IPS-18a (cell line): Measurements from ENCODE around the gene EMC10.
"Not testable (repeated sequence)": the region's sequence is repeated elsewhere in the genome, so short reads cannot be mapped to it uniquely, and the experiment has no call there.

Experiments
- H3K27ac ChIP-seq: one replicate; pipeline ENCODE4 v1.5.1; 2013; ENCODE audit warnings: low read length
- H3K27me3 ChIP-seq: one replicate; pipeline ENCODE4 v1.6.1; 2013; ENCODE audit warnings: mild to moderate bottlenecking, low read length; ENCODE audit not compliant: control insufficient read depth, insufficient read depth
- H3K36me3 ChIP-seq: one replicate; pipeline ENCODE4 v1.6.1; 2013; ENCODE audit warnings: low read depth, low read length; ENCODE audit not compliant: control insufficient read depth
- H3K4me1 ChIP-seq: one replicate; pipeline ENCODE4 v1.6.1; 2013; ENCODE audit warnings: low read depth, low read length; ENCODE audit not compliant: control insufficient read depth
- H3K4me3 ChIP-seq: one replicate; pipeline ENCODE4 v1.5.1; 2013; ENCODE audit warnings: low read length
- H3K9ac ChIP-seq: one replicate; pipeline ENCODE4 v1.6.1; 2013; ENCODE audit warnings: mild to moderate bottlenecking, low read length, moderate library complexity
- H3K9me3 ChIP-seq: one replicate; pipeline ENCODE4 v1.6.1; 2013; ENCODE audit warnings: low read depth, low read length; ENCODE audit not compliant: control insufficient read depth

EMC10 gene

GRCh38 chr19:50467566-50467965, 8.7 kb upstream of the EMC10 start:
- no peaks in the 10 kb centered on the region for H3K9me3 ChIP-seq
- peaks cover 6% of the 10 kb centered on the region for H3K4me1 ChIP-seq
- H3K4me3 ChIP-seq, result no peak overlapping the region
- H3K27ac ChIP-seq, result no peak overlapping the region
- no peak overlapping the region for H3K9ac ChIP-seq
- H3K27me3 ChIP-seq, result no peaks in the 10 kb centered on the region
- H3K36me3 ChIP-seq, result no peaks in the 10 kb centered on the region

GRCh38 chr19:50468818-50469217, 7.5 kb upstream of the EMC10 start:
- Histone ChIP-seq H3K9ac (no peak overlapping the region), H3K4me1 (peaks cover 6% of the 10 kb centered on the region), H3K9me3 (no peaks in the 10 kb centered on the region), H3K36me3 (no peaks in the 10 kb centered on the region), H3K27ac (no peak overlapping the region), H3K4me3 (no peak overlapping the region), H3K27me3 (no peaks in the 10 kb centered on the region)

GRCh38 chr19:50473336-50473735, 3.0 kb upstream of the EMC10 start:
- H3K4me1 ChIP-seq, H3K9me3 ChIP-seq, H3K36me3 ChIP-seq, H3K4me3 ChIP-seq, H3K27me3 ChIP-seq, H3K27ac ChIP-seq, H3K9ac ChIP-seq: not testable (repeated sequence)

GRCh38 chr19:50475101-50475568, 1.2 kb upstream of the EMC10 start:
- Histone ChIP-seq H3K4me1 (peaks cover 5% of the 10 kb centered on the region), H3K9ac (no peak overlapping the region), H3K4me3 (no peak overlapping the region), H3K9me3 (no peaks in the 10 kb centered on the region), H3K36me3 (peaks cover 11% of the 10 kb centered on the region), H3K27ac (no peak overlapping the region), H3K27me3 (no peaks in the 10 kb centered on the region)

GRCh38 chr19:50475736-50476223, 527 bp upstream of the EMC10 start:
- Histone ChIP-seq H3K9ac (no peak overlapping the region), H3K4me1 (peaks cover 5% of the 10 kb centered on the region), H3K27me3 (no peaks in the 10 kb centered on the region), H3K36me3 (peaks cover 11% of the 10 kb centered on the region), H3K9me3 (no peaks in the 10 kb centered on the region), H3K27ac (no peak overlapping the region), H3K4me3 (peak overlapping the region; percentile 11)

GRCh38 chr19:50476907-50477238, 566 bp downstream of the EMC10 start:
- H3K9ac ChIP-seq, result peak overlapping the region; percentile 78
- H3K4me1 ChIP-seq, result peaks cover 5% of the 10 kb centered on the region
- no peak overlapping the region for H3K27ac ChIP-seq
- peak overlapping the region; percentile 74 for H3K4me3 ChIP-seq
- no peaks in the 10 kb centered on the region for H3K27me3 ChIP-seq
- peaks cover 11% of the 10 kb centered on the region for H3K36me3 ChIP-seq
- H3K9me3 ChIP-seq, result no peaks in the 10 kb centered on the region

- Histone ChIP-seq H3K27me3 (no peaks in the 10 kb centered on the region), H3K36me3 (peaks cover 15% of the 10 kb centered on the region), H3K4me1 (peaks cover 5% of the 10 kb centered on the region), H3K4me3 (peak overlapping the region; percentile 74), H3K27ac (no peak overlapping the region), H3K9me3 (no peaks in the 10 kb centered on the region), H3K9ac (no peak overlapping the region)
Measured at GRCh38 chr19:50477751-50478515, 1.6 kb downstream of the EMC10 start.

- Histone ChIP-seq H3K36me3 (peaks cover 19% of the 10 kb centered on the region), H3K27ac (no peak overlapping the region), H3K9ac (no peak overlapping the region), H3K27me3 (no peaks in the 10 kb centered on the region), H3K4me1 (peaks cover 5% of the 10 kb centered on the region), H3K9me3 (no peaks in the 10 kb centered on the region), H3K4me3 (no peak overlapping the region)
Measured at GRCh38 chr19:50478901-50479715, 2.8 kb downstream of the EMC10 start.

- no peak overlapping the region for H3K9ac ChIP-seq
- peaks cover 19% of the 10 kb centered on the region for H3K36me3 ChIP-seq
- H3K4me3 ChIP-seq, result no peak overlapping the region
- H3K27ac ChIP-seq, result no peak overlapping the region
- no peaks in the 10 kb centered on the region for H3K27me3 ChIP-seq
- H3K4me1 ChIP-seq, result peaks cover 5% of the 10 kb centered on the region
- no peaks in the 10 kb centered on the region for H3K9me3 ChIP-seq
Measured at GRCh38 chr19:50479761-50480251, 3.5 kb downstream of the EMC10 start.

- H3K4me1 ChIP-seq, result peaks cover 5% of the 10 kb centered on the region
- no peak overlapping the region for H3K9ac ChIP-seq
Measured at GRCh38 chr19:50480281-50481111, 4.2 kb downstream of the EMC10 start.

More at GRCh38 chr19:50480281-50481111, 4.2 kb downstream of the EMC10 start:
- H3K27me3 ChIP-seq, result no peaks in the 10 kb centered on the region
- H3K36me3 ChIP-seq, result peaks cover 19% of the 10 kb centered on the region
- peaks cover under 1% of the 10 kb centered on the region for H3K9me3 ChIP-seq
- H3K4me3 ChIP-seq, result no peak overlapping the region
- H3K27ac ChIP-seq, result no peak overlapping the region
